ENCODE data around the gene PRKCZ.

GRCh38 chr1:2232916-2233438, 182.8 kb downstream of the PRKCZ start:
- TF ChIP-seq CTCF (IDR thresholded peaks at IDR 0.05; ENCODE audit: insufficient read depth, low read length) (no peak), POLR2AphosphoS5 (IDR thresholded peaks at IDR 0.05; ENCODE audit: low read depth) (no peak), GABPA (IDR thresholded peaks at IDR 0.05; ENCODE audit: low read depth) (no peak), REST (IDR thresholded peaks at IDR 0.05; ENCODE audit: insufficient replicate concordance, low read depth) (no peak)

Data from HL-60 (cell line).